Panc1 (cell line): ENCODE results near the gene RPGRIP1.

Source experiments
- CTCF ChIP-seq: fragments of 450-650 bp; IDR thresholded peaks from 2 replicates; pipeline ENCODE4 v1.5.1; 2017; ENCODE audit warnings: mild to moderate bottlenecking
- POLR2AphosphoS5 ChIP-seq: IDR thresholded peaks from 2 replicates; pipeline ENCODE4 v1.6.1; 2012; ENCODE audit warnings: mild to moderate bottlenecking, low read depth, low read length, moderate library complexity
- REST ChIP-seq, 2 experiments: IDR thresholded peaks; 2 replicates each; pipeline ENCODE4 v1.6.1; 2011 to 2012; ENCODE audit warnings: low read depth in 2 of 2, control low read depth in 1 of 2, low read length in 1 of 2, mild to moderate bottlenecking in 1 of 2, moderate library complexity in 1 of 2; ENCODE audit not compliant: insufficient read depth in 1 of 2
- SIN3A ChIP-seq: IDR thresholded peaks from 2 replicates; pipeline ENCODE4 v1.6.1; 2012; ENCODE audit warnings: low read depth, mild to moderate bottlenecking, low read length, moderate library complexity, borderline replicate concordance; ENCODE audit not compliant: insufficient read depth
- TCF7L2 ChIP-seq: IDR thresholded peaks from 2 replicates; pipeline ENCODE4 v1.6.1; 2011; ENCODE audit warnings: mild to moderate bottlenecking, low read depth, low read length, inconsistent platforms

- TF ChIP-seq CTCF (no peak), POLR2AphosphoS5 (no peak), REST (IDR thresholded peaks at IDR 0.05; ENCODE audit: insufficient read depth in 1 of 2, low read depth in 2 of 2, low read length in 1 of 2) (no peak), SIN3A (no peak), TCF7L2 (no peak)
Observed at GRCh38 chr14:21267886-21268616, 11.8 kb upstream of the RPGRIP1 start.
